GM23338 (cell line): ENCODE results near the gene TMX2. TPM values are rescaled to one million over a fixed set of nuclear protein-coding genes. Genes with fewer than 3 reads are reported as not detected.

Experiments
- ATAC-seq: fragments of 200-7000 bp; cut with Tn5 transposase; 3 replicates; pipeline ENCODE4 v1.9.1; 2020
- DNase-seq: peaks from one replicate; pipeline ENCODE4 v3.0.0-alpha.2; 2015; ENCODE audit warnings: low spot score
- H2AFZ ChIP-seq: fragments of 200-600 bp; sonication (generic); 2 replicates; pipeline ENCODE4 v1.8.0; 2016; ENCODE audit warnings: antibody characterized with exemption, mild to moderate bottlenecking, moderate library complexity
- H3F3A ChIP-seq: fragments of 200-600 bp; sonication (generic); replicated peaks from 2 replicates; pipeline ENCODE4 v1.8.0; 2017; ENCODE audit warnings: antibody characterized with exemption, mixed run types, low read depth
- H3K27ac ChIP-seq: fragments of 200-600 bp; sonication (generic); 2 replicates; pipeline ENCODE4 v1.6.1; 2016; ENCODE audit warnings: low read depth
- H3K27me3 ChIP-seq: fragments of 200-600 bp; sonication (generic); 2 replicates; pipeline ENCODE4 v1.8.0; 2016; ENCODE audit warnings: mild to moderate bottlenecking, mixed run types, moderate library complexity; ENCODE audit not compliant: insufficient read depth
- H3K36me3 ChIP-seq: fragments of 200-600 bp; sonication (generic); 2 replicates; pipeline ENCODE4 v1.8.0; 2016; ENCODE audit warnings: mild to moderate bottlenecking; ENCODE audit not compliant: insufficient read depth
- H3K4me1 ChIP-seq: fragments of 200-600 bp; sonication (generic); 2 replicates; pipeline ENCODE4 v1.8.0; 2016; ENCODE audit warnings: mild to moderate bottlenecking, moderate library complexity; ENCODE audit not compliant: insufficient read depth
- H3K4me2 ChIP-seq: fragments of 200-600 bp; sonication (generic); 2 replicates; pipeline ENCODE4 v1.7.1; 2017; ENCODE audit warnings: mixed run types
- H3K4me3 ChIP-seq: fragments of 200-600 bp; sonication (generic); 2 replicates; pipeline ENCODE4 v1.6.1; 2016; ENCODE audit warnings: mixed run types
- H3K79me2 ChIP-seq: fragments of 200-600 bp; sonication (generic); replicated peaks from 2 replicates; pipeline ENCODE4 v1.8.0; 2017; ENCODE audit warnings: mild to moderate bottlenecking; ENCODE audit not compliant: insufficient read depth
- H3K9me2 ChIP-seq: fragments of 200-600 bp; sonication (generic); 2 replicates; pipeline ENCODE4 v1.8.0; 2017; ENCODE audit not compliant: insufficient read depth
- H4K20me1 ChIP-seq: fragments of 200-600 bp; sonication (generic); replicated peaks from 2 replicates; pipeline ENCODE4 v1.8.0; 2017; ENCODE audit warnings: mild to moderate bottlenecking; ENCODE audit not compliant: insufficient read depth
- H3K27ac Mint-ChIP-seq: 2 replicates; pipeline ENCODE4 v1.8.0; 2020; ENCODE audit warnings: inconsistent platforms, mild to moderate bottlenecking, moderate library complexity, mixed read lengths
- H3K27me3 Mint-ChIP-seq: 3 replicates; pipeline ENCODE4 v1.8.0; 2022; ENCODE audit warnings: low read depth, mild to moderate bottlenecking, moderate library complexity, mixed read lengths, inconsistent platforms; ENCODE audit not compliant: insufficient read depth, poor library complexity
- H3K36me3 Mint-ChIP-seq: 3 replicates; pipeline ENCODE4 v1.8.0; 2021; ENCODE audit warnings: low read depth, mild to moderate bottlenecking, inconsistent platforms, moderate library complexity, mixed read lengths
- H3K4me1 Mint-ChIP-seq: 3 replicates; pipeline ENCODE4 v1.8.0; 2020; ENCODE audit warnings: mild to moderate bottlenecking, inconsistent platforms, mixed read lengths
- H3K4me3 Mint-ChIP-seq: 3 replicates; pipeline ENCODE4 v1.8.0; 2021; ENCODE audit warnings: moderate library complexity, mild to moderate bottlenecking, inconsistent platforms, mixed read lengths
- H3K9me3 Mint-ChIP-seq: 3 replicates; pipeline ENCODE4 v1.8.0; 2020; ENCODE audit warnings: moderate library complexity, mild to moderate bottlenecking, inconsistent platforms, mixed read lengths
- CREB1 ChIP-seq: fragments of 250-450 bp; sonication (Bioruptor Pico); IDR thresholded peaks from 2 replicates; pipeline ENCODE4 v1.5.0; 2020; ENCODE audit warnings: low read depth, mild to moderate bottlenecking, moderate library complexity
- ETS1 ChIP-seq: IDR thresholded peaks from 2 replicates; pipeline ENCODE4 v1.6.1; 2016; ENCODE audit warnings: antibody characterized with exemption
- EZH2 ChIP-seq: fragments of 200-600 bp; sonication (generic); IDR thresholded peaks from one replicate; pipeline ENCODE4 v1.8.0; 2017; ENCODE audit warnings: antibody characterized with exemption, mild to moderate bottlenecking, low read depth; ENCODE audit not compliant: unreplicated experiment
- EZH2phosphoT487 ChIP-seq: fragments of 200-600 bp; sonication (generic); IDR thresholded peaks from one replicate; pipeline ENCODE4 v1.8.1; 2018; ENCODE audit warnings: antibody characterized with exemption; ENCODE audit not compliant: unreplicated experiment
- JUNB ChIP-seq: IDR thresholded peaks from one replicate; pipeline ENCODE4 v1.6.1; 2016; ENCODE audit warnings: antibody characterized with exemption; ENCODE audit not compliant: unreplicated experiment
- NANOG ChIP-seq: IDR thresholded peaks from 2 replicates; pipeline ENCODE4 v1.6.1; 2016; ENCODE audit warnings: antibody characterized with exemption, borderline replicate concordance
- POLR2AphosphoS5 ChIP-seq: IDR thresholded peaks from 2 replicates; pipeline ENCODE4 v1.6.1; 2016; ENCODE audit warnings: antibody characterized with exemption, low read depth
- STAT1 ChIP-seq: IDR thresholded peaks from one replicate; pipeline ENCODE4 v1.6.1; 2016; ENCODE audit warnings: antibody characterized with exemption; ENCODE audit not compliant: unreplicated experiment
- ZNF114 ChIP-seq: fragments of 250-450 bp; sonication (Bioruptor Pico); IDR thresholded peaks from 2 replicates; pipeline ENCODE4 v1.5.0; 2020; ENCODE audit warnings: mild to moderate bottlenecking, moderate library complexity
- ZNF331 ChIP-seq: fragments of 250-450 bp; sonication (Bioruptor Pico); IDR thresholded peaks from 2 replicates; pipeline ENCODE4 v1.5.0; 2020; ENCODE audit warnings: low read depth, mild to moderate bottlenecking, moderate library complexity
- polyA plus RNA-seq: library from polyadenylated mRNA; unstranded; fragments of >200 nt; fragmentation: Nextera tagmentation; extraction: Ambion mirVana; gene quantifications from 2 replicates; pipeline ENCODE4 v1.2.1, GENCODE V29; 2016
- total RNA-seq: library from RNA; depleted of rRNA; stranded (reverse); fragments of >200 nt; shearing (Covaris generic); gene quantifications from 2 replicates; pipeline ENCODE4 v1.2.3, GENCODE V29; 2014
- TF ChIP-seq, protein P1 (sequence below): IDR thresholded peaks from one replicate; pipeline ENCODE4 v1.6.1; 2018; ENCODE audit warnings: antibody characterized with exemption; ENCODE audit not compliant: unreplicated experiment
- TF ChIP-seq, protein P2 (sequence below), 2 experiments: fragments of 200-600 bp in 1 of 2; sonication (generic) in 1 of 2; conservative IDR thresholded peaks; 2 replicates each; pipeline versions ENCODE4 v1.5.1 to v1.6.1; 2016 to 2017; ENCODE audit warnings: antibody characterized with exemption in 2 of 2, low read depth in 2 of 2, mild to moderate bottlenecking in 2 of 2, moderate library complexity in 1 of 2

TMX2 gene
- total and polyA plus RNA-seq, 2 experiments from 2014 or later = 59.2 to 69.3 TPM

GRCh38 chr11:57728829-57729228 lies 16.4 kb downstream of the TMX2 start:
- Mint-ChIP-seq H3K4me3 (peak overlapping the region; percentile 43; the same call in 2 of the 3 replicates), H3K36me3 (peaks cover 13% of the 10 kb centered on the region; the same call in 2 of the 3 replicates), H3K27me3 (no peaks in the 10 kb centered on the region), H3K9me3 (no peaks in the 10 kb centered on the region), H3K27ac (peak overlapping the region; percentile 95), H3K4me1 (peaks cover 27% of the 10 kb centered on the region)
- peak overlapping the region; percentile 31; the same call in 1 of the 2 replicates for H3K4me3 ChIP-seq
- H3K79me2 ChIP-seq = peaks cover 99% of the 10 kb centered on the region
- peak overlapping the region; percentile 69 for H3K4me2 ChIP-seq
- H3K9me2 ChIP-seq = no peaks in the 10 kb centered on the region
- no peak overlapping the region for H2AFZ ChIP-seq
- peaks cover 14% of the 10 kb centered on the region; the same call in 1 of the 2 replicates for H3F3A ChIP-seq
- peaks cover 23% of the 10 kb centered on the region; the same call in 1 of the 2 replicates for H4K20me1 ChIP-seq
- TF ChIP-seq, protein P1, sequence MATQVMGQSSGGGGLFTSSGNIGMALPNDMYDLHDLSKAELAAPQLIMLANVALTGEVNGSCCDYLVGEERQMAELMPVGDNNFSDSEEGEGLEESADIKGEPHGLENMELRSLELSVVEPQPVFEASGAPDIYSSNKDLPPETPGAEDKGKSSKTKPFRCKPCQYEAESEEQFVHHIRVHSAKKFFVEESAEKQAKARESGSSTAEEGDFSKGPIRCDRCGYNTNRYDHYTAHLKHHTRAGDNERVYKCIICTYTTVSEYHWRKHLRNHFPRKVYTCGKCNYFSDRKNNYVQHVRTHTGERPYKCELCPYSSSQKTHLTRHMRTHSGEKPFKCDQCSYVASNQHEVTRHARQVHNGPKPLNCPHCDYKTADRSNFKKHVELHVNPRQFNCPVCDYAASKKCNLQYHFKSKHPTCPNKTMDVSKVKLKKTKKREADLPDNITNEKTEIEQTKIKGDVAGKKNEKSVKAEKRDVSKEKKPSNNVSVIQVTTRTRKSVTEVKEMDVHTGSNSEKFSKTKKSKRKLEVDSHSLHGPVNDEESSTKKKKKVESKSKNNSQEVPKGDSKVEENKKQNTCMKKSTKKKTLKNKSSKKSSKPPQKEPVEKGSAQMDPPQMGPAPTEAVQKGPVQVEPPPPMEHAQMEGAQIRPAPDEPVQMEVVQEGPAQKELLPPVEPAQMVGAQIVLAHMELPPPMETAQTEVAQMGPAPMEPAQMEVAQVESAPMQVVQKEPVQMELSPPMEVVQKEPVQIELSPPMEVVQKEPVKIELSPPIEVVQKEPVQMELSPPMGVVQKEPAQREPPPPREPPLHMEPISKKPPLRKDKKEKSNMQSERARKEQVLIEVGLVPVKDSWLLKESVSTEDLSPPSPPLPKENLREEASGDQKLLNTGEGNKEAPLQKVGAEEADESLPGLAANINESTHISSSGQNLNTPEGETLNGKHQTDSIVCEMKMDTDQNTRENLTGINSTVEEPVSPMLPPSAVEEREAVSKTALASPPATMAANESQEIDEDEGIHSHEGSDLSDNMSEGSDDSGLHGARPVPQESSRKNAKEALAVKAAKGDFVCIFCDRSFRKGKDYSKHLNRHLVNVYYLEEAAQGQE = no peak
- no peak for TF ChIP-seq CREB1 (CRISPR knock-in tag)
- TF ChIP-seq EZH2 = no peak
- TF ChIP-seq POLR2AphosphoS5 = no peak
- TF ChIP-seq, protein P2, sequence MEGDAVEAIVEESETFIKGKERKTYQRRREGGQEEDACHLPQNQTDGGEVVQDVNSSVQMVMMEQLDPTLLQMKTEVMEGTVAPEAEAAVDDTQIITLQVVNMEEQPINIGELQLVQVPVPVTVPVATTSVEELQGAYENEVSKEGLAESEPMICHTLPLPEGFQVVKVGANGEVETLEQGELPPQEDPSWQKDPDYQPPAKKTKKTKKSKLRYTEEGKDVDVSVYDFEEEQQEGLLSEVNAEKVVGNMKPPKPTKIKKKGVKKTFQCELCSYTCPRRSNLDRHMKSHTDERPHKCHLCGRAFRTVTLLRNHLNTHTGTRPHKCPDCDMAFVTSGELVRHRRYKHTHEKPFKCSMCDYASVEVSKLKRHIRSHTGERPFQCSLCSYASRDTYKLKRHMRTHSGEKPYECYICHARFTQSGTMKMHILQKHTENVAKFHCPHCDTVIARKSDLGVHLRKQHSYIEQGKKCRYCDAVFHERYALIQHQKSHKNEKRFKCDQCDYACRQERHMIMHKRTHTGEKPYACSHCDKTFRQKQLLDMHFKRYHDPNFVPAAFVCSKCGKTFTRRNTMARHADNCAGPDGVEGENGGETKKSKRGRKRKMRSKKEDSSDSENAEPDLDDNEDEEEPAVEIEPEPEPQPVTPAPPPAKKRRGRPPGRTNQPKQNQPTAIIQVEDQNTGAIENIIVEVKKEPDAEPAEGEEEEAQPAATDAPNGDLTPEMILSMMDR (conservative IDR thresholded peaks at IDR 0.05; ENCODE audit: low read depth in 2 of 2) = no peak
- no peak for TF ChIP-seq ETS1
- no peak for TF ChIP-seq EZH2phosphoT487
- TF ChIP-seq NANOG = no peak
- TF ChIP-seq JUNB = no peak
- no peak for TF ChIP-seq ZNF331 (CRISPR knock-in tag)
- TF ChIP-seq STAT1 = no peak
- TF ChIP-seq ZNF114 (CRISPR knock-in tag) = no peak
- peaks cover 2% of the 10 kb centered on the region; the same call in 1 of the 2 replicates for H3K36me3 ChIP-seq
- H3K4me1 ChIP-seq = peaks cover 16% of the 10 kb centered on the region
- DNase-seq (no peak), ATAC-seq (peak; percentile 73)
- H3K27ac ChIP-seq = peak overlapping the region; percentile 30
- H3K27me3 ChIP-seq = no peaks in the 10 kb centered on the region
